Body of pancreas (tissue), 4 donors: ENCODE measurements around the gene TBATA.

ENCODE experiments used
- CTCF ChIP-seq, 7 experiments: fragments of 450-650 bp in 4 of 7; fragments of 200-600 bp in 3 of 7; sonication (generic) in 3 of 7; IDR thresholded peaks; one replicate each; pipeline ENCODE4 v1.5.1; 2016 to 2019; ENCODE audit warnings: antibody characterized with exemption in 7 of 7
- POLR2A ChIP-seq, 3 donors: fragments of 450-650 bp; IDR thresholded peaks; one replicate each; pipeline ENCODE4 v1.6.1; 2016; ENCODE audit warnings: antibody characterized with exemption in 3 of 3, mild to moderate bottlenecking in 2 of 3

- TF ChIP-seq CTCF (IDR thresholded peaks at IDR 0.05) (no peak), POLR2A (IDR thresholded peaks at IDR 0.05) (no peak)
Measured at GRCh38 chr10:70781461-70782051, 3.6 kb downstream of the TBATA start.
